GM21737 (cell line): Measurements from ENCODE around the gene SMAP1.
A peak's percentile ranks its signal among the peaks of the same experiment; 100 is the strongest.

Experiments
- ATAC-seq: cut with Tn5 transposase; IDR thresholded peaks from one replicate; pipeline ENCODE4 v1.9.1; 2021; ENCODE audit warnings: mild to moderate bottlenecking, moderate library complexity; ENCODE audit not compliant: unreplicated experiment

Gene SMAP1

DNA sequence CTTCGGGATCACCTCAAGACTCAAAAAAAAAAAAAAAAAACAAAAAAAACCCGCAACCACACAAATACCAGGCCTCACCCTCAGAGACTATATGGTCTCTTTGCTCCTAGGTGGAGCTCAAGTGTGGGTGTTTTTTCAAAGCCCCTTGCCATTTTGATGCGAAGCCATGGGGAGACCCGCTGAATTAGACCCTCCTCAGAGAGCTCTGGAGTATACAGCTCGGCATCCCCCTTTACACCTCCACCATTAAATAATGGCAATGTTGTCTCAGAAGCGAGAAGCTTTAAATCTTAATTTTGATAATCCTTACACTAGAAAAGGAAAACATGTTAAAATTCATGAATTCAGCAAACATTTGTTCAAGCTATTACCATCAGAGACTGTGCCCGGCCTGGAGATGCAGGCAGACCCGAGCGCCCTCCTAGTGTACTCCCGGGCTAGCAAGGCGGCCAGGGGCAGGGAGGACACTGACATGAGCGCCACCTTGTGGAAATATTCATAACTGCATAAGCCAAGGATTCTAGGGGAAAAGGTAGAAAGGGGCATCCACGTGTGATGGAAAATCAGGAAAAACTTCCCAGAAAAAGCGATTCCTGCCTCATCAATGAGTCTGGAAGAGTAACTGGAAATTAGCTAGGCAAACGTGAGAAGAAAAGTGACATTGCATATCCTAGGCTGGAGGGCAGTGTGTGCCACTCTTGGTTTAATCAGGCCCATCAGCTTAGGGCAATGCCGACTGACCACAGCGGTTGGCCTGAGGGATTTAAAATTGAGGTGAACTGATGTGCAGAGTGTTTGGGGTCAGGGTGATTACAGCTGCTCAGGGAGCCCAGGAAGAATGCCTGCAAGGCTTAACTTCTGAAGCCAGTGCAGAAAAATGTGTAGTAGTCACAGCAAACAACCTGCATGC, 216.6 kb downstream of the SMAP1 start:
- peak; percentile 88 for ATAC-seq

DNA sequence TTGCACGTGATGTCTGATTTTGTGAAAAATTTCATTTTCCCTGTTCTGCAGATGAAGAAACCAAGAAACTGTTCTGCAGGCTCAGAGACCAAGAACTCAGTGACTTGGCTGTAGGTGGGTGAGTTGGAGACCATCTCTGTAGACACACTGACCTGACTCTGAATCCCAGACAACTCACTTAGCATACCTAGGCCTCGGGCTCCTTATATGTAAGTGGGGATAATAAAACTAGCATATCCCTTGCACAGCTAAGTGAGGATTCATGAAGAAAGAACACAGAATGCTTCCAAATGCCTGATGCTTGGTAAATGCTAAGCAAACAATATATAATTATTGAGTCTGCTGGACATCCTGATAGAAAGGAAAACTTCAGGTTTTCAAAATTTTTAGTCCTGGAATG, 218.4 kb downstream of the SMAP1 start:
- ATAC-seq = no peak

DNA sequence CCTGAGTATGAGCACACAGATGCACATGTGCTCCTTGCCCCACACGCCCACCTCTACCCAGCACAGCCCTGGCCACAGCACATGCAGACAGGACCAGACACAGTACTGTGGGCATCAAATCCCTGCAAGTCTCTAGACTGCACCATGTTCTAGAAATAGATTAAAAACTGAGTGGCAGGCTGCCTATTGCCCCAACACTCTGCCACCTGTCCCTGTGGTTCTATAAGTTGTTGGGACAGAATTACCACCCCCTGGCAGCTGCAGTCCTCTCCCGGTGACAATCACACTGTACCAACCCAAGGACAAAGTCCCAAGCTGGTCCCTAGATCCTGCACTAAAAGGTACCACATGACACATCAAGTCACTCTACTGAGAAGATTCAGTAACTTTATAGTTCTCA, 219.0 kb downstream of the SMAP1 start:
- no peak for ATAC-seq

DNA sequence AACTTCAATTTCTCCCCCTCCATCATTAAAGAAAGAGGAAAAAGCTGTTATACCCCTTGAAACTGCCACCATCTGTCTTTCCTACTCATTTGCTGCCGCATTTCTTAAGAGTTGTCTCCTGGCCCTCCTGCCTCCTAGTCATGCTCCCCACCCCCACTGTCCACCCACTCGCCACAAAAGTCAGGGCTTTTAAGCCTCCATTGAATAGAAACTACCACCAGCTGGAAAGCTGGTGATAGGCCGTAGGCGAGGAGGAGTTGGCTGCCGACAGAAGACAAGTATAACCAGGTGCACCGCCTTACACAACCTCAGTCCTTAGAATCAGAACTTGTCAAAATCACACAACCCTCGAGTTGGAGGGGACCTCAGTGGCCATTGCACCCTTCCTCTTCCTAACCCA, 221.6 kb downstream of the SMAP1 start:
- no peak for ATAC-seq

DNA sequence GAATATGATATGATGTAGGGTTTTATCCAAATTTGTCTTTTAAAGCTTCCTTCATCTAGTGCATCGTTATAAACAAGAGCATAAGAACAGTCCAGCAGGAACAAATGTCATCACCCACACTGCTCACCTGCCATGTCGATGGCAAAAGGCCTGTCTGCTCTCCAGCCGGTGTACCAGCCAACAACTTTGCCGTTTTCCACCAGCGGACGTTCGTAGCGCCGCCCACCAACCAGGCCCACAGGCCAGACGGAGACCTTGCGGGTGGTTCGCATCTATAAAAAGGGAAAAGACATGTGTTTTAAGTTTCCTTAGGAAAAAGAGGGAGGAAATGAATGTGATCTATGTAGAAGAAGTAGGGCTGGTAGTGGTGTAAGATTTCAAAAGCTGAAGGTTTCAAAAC, 226.3 kb downstream of the SMAP1 start:
- ATAC-seq = no peak

DNA sequence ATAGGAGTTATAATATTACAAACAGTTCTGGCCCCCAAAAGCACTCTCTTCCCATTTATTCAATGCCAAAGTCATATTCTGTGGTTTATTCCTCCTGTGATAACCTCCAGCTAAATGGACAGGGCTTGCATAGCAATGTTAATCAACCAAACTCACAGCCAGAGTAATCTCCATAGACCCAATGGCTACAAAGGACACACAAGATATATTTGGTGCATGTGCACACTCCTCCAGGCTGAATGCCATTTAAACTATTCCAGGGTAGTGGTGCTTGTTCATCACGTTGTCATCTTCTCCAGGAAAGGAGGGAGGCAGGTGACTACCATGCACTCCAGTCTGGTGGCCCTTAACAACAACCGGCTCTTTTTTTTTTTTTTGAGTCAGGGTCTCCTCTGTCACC, 232.4 kb downstream of the SMAP1 start:
- no peak for ATAC-seq

DNA sequence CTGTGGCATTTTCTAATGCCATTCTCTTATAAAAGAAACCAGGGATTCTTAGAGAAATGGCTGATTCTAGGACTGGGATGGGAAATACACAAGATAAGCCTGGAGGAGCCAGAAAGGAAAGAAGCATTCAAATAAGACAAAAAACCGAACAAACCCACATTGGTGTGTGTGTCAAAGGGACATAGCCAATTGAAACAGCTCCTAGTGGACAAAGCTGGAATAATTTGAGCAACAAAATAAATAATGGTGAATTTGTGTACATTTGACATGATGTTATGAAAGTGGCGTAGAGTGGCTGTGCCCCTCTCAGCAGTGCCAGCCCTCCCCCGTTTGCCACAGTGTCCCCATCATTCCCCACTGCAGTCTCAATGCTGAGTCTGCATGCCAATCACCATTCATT, 233.6 kb downstream of the SMAP1 start:
- no peak for ATAC-seq

DNA sequence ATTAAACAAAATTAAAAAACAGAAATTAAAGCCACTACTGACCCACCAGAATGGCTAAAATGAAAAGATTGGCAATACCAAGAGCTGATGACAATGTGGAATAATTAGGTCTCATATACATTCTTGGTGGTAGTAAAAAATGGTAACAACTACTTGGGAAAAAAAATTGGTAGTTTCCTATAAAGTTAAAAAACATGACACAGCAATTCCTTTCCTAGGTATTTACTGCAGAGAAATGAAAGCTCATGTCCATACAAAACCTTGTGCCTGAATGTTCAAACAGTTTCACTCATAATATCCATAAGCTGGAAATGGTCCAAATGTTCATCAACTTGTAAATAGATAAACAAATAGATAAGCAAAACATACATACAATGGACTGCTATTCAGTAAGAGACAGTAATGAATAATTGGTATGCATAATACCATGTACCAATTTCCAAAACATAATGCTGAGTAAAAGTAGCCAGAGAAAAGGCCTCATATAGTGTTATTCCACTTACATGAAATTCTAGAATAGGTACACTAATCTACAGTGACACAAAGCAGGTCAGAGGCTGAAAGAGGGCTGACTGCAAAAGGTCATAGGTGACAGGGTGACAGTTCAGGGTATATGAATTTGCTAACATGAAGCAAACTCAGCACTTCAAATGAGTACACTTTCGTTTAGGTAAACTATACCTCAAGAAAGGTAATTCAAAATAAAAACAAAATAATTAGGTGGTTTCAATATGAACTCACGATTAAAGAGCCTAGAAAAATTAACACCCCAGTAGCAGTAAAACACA, 236.2 kb downstream of the SMAP1 start:
- ATAC-seq = no peak

DNA sequence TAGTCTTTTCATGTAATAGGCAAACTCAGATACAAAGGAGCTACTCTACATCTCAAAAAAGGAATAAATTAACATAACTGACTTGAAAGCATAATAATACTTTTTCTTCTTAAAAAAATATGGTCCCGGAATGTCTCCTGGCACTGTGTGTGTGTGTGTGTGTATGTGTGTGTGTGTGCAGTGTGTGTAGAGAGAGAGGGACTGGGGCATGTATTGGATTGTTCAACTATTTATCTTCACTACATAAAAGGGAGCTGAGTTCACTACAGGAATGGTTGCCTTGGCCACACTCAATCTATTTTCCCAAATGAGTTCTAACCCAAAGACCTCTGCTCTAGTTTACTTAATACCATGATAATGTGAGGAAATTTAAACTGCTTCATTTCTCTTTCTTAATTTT, 238.1 kb downstream of the SMAP1 start:
- ATAC-seq = no peak
